ENCODE measurements around the gene EPPIN. TPM values are rescaled to one million over a fixed set of nuclear protein-coding genes. Genes with fewer than 3 reads are reported as not detected.
"Not testable (repeated sequence)": the region's sequence is repeated elsewhere in the genome, so short reads cannot be mapped to it uniquely, and the experiment has no call there.

Gene EPPIN
- total RNA-seq: not detected in 2 replicates

GRCh38 chr20:45547206-45547770 is at the start of gene EPPIN:
Gene EPPIN (minus strand): TSS chr20:45547401. CDS start chr20:45547357, 44 bp downstream.
- DNase-seq (ENCODE audit: low read depth, low spot score): no peak

DNA sequence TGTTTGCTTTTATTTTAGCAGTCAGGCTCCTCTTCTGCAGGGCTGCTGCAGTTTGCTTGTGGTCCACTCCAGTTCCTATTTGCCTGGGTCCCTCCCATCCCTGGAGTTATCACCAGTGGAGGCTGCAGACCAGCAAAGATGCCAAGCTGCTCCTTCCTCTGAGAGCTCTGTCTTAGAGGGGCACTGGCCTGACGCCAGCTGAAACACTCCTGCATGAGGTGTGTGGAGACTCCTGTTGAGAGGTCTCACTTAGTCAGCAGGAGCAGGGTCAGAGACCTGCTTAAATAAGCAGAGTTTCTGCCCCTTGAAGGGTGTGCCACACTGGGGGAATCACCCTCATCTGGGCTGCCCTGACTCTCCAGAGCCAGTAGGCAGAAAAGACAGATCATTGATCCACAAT is 48.0 kb upstream of the EPPIN start:
- DNase-seq (ENCODE audit: low read depth, low spot score): no peak

DNA sequence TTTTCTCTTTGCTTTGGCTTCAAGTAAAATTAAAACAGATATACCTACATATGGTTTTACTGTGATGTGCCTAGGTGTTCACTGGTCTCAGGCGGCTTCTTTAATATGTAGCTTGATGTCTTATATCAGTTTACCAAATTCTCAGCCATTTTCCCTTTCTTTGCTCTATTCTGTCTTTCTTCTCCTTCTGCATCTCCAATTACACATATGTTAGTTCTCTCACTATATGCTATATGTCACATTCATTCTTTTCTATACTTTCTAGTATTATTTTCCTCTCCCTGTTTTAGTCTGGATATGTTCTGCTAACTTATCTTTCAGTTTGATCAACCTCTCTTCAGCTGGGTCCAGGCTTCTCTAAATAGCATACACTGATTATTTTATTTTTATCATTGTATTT is 46.3 kb upstream of the EPPIN start:
- DNase-seq (ENCODE audit: low read depth, low spot score): no peak

DNA sequence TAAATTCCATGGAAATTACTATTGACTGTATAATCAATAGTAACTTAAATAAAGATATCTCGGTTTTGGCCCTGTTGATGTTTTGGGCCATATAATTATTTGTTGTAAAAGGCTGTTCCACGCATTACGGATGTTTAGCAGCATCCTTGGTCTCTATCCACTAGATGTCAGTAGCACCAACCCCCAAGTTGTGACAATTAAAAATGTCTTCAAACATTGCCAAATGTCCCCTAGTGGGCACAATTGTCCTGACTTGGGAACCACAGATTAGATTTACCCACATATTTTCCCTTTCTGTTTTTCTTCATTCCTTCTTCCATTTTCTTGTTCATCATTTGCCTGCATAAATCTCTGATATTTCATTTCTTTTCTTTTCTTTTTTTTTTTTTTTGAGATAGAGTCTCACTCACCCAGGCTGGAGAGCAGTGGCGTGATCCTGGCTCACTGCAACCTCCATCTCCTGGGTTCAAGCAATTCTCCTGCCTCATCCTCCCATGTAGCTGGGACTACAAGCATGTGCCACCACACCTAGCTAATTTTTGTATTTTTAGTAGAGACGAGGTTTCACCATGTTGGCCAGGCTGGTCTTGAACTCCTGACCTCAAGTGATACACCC is 45.5 kb upstream of the EPPIN start:
- DNase-seq (ENCODE audit: low read depth, low spot score): no peak

- DNase-seq (ENCODE audit: low read depth, low spot score): no peak
Measured at GRCh38 chr20:45589725-45590124, 42.5 kb upstream of the EPPIN start.

DNA sequence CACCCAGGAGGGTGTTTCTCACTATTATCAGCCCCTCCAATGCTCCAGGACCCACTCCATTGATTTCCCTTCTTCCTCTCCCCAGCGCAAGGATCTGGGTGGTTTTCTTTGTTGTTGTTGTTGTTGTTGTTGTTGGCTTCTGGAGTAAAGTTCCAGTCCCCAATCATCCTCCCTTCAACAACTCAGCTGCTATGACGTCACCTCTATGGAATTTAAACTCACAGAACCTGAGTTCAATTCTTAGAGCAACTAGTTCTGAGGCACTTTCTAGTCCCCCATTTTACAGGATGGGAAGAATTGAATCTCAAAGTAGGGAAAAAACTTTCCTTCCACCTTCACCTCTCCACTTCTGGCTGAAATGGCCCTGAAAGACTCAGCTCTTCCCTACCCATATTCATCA is 41.6 kb upstream of the EPPIN start:
- DNase-seq (ENCODE audit: low read depth, low spot score): no peak

DNA sequence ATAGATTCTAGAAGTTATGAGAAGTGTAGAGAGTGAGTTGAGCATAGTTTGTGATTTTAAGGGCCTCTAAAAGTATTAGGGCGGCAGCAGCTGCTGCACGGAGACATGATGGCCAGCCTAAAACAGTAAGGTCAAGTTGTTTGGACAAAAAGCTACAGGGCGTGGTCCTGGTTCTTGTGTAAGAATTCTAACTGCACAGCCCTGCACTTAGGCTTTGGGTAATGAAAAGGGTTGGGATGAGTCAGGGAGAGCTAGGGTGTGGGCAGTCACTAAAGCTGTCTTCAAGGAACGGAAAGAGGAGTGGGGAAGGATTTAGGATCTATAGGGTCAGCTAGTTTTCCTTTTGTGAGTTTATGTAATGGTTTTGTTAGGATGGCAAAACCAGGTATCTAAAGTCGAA is 38.8 kb upstream of the EPPIN start:
- not testable (repeated sequence) for DNase-seq (ENCODE audit: low read depth, low spot score)

DNA sequence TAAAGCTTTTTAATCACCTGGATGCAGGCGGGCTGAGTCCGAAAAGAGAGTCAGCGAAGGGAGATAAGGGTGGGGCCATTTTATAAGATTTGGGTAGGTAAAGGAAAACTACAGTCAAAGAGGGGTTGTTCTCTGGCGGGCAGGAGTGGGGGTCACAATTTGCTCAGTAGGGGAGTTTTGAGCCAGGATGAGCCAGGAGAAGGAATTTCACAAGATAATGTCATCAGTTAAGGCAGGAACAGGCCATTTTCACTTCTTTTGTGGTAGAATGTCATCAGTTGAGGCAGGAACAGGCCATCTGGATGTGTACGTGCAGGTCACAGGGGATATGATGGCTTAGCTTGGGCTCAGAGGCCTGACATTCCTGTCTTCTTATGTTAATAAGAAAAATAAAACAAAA is 37.1 kb upstream of the EPPIN start:
- not testable (repeated sequence) for DNase-seq (ENCODE audit: low read depth, low spot score)

DNA sequence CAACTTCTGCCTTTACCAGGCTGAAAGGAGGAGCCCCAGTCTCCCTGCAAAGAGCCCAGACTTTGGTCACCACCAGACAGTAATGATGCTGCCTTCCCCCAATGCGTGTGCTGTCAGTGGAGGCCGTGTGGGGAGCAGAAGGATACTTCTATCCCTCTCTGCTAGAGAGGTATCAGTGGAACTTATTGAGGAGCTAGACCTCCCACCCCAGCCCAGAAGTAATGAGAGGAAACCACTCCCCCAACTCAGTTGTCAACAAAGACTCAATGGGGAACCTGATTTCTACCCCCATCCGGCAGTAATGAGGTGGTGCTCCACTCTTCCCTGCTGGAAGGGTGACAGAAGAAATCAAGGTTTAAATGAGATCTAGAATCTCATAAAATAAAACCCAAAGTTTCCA is 36.3 kb upstream of the EPPIN start:
- no peak for DNase-seq (ENCODE audit: low read depth, low spot score)

DNA sequence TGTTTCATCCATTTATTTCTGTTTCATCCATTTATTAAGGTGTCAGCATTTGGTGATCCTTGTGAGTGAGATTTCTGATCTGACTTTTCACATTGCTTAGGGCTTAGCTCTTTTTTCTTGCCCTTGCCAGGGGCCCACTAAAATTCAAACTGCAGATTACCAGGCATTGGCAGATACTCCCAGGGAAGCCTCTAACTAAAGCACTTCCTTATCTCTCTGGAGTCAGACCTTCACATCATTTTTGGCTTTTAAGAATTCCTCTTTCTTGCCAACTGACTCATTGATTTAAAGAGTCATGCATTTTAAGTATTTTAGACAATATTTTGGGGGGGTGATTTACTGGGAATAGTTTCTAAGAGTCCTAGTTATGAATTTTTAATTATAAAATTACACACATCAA is 34.5 kb upstream of the EPPIN start:
- no peak for DNase-seq (ENCODE audit: low read depth, low spot score)

GRCh38 chr20:45579184-45579583 is 32.0 kb upstream of the EPPIN start, which contains the start of gene WFDC8:
Gene WFDC8 (minus strand): TSS chr20:45579284. CDS start chr20:45579247, 37 bp downstream.
- DNase-seq (ENCODE audit: low read depth, low spot score): no peak

DNA sequence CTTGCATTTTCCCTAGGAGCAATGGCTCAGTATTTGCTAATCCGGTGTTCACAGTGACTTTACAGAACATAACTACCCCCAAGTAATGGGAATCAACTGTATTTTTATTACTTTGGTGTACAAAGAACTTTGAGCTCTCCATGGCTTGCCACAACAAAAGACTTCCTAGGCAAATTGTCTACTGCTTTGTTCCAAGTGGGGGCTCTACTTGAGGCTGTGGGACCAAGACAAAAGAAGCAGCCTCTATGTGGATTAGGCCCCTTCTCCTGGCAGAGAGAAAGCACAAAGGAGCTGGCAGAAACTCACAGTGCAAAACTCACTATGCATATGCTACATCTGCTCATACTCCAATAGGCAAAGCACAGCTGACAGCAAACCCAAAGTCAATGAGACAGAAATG is 31.0 kb upstream of the EPPIN start:
- no peak for DNase-seq (ENCODE audit: low read depth, low spot score)

- DNase-seq (ENCODE audit: low read depth, low spot score): no peak
Measured at GRCh38 chr20:45576995-45577394, 29.8 kb upstream of the EPPIN start.

DNA sequence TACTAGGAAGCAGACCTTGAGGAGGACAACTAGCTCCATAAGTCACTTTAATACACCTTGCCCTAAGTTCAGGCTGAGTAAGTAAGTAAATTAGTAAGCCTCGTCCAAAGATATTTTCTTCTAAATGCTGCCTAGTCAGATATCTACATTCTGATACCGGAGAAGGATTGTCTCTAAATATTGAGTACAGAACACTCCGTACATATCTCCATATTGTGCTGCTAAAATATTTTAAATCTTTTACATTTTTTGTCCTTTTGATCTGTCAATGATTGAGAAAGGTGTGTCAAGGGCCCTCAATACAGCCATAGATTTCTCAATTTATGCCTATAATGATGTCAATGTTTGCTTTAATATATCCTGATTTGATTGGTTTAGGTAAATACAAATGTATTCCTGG is 28.7 kb upstream of the EPPIN start:
- DNase-seq (ENCODE audit: low read depth, low spot score): no peak

DNA sequence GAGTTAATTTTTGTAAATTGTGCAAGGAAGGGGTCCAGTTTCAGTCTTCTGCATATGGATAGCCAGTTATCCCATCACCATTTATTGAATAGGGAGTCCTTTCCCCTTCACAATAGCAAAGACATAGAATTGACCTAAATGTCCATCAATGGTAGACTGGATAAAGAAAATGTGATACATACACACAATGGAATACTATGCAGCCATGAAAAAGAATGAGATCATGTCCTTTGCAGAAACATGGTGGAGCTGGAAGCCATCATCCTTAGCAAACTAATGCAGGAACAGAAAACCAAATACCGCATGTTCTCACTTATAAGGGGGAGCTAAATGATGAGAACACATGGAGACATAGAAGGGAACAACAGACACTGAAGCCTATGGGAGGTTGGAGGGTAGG is 22.4 kb upstream of the EPPIN start:
- DNase-seq (ENCODE audit: low read depth, low spot score): not testable (repeated sequence)

DNA sequence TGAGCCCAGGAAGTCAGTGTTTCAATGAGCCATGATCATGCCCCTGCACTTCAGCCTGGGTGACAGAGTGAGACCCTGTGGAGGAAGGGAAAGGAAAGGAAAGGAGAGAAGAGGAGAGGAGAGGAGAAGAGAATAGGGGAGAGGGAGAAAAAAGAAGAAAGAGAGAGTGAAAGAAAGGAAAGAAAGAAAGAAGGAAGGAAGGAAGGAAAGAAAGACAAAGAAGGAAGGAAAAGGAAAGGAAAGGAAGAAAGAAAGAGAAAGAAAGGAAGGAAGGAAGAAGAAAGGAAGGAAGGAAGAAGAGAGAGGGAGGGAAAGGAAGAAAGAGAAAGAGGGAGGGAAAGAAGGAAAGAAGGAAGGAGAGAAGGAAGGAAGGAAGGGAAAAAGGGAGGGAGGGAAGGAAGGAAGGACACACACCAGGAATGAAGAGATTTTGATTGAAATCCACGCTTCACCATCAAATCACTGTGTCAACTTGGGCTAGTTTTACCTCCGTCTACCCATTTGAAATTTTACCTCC is 17.6 kb upstream of the EPPIN start:
- no peak for DNase-seq (ENCODE audit: low read depth, low spot score)

DNA sequence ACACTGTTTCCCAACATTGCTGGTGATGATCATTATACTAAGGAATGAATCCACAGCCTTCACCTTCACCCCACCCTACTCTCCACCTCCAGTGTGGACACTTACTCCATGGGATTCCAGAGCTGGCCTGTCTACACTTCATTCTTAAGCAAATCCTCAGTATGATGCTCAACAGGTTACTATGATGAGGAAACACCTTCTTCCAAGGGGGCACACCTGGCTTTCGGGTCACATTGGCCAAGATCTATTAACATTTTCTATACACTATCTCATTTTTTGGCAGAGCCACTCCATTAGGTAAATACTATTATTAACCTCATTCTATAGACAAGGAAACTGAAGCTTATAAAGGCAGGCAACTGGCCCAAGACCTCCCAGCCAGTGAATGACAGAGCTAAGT is 8.0 kb upstream of the EPPIN start:
- DNase-seq (ENCODE audit: low read depth, low spot score): no peak

DNA sequence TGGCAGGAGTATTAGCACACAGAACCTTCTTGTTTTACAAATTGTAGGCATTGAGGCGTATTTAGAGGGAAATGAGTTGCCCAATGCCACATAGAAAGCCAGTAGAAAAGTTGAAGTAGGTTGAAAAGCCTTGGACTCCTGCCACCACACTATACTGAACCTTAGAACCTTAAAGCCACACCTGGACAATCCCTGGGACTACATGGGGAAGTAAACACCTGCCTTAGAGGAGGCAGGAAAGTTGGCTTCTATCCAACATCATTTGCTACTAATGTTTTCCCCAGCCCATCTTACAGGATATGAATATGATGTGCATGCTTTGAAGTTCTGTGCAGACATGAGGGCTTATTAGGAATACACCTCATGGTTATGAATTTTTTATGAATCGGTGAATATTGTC is 5.3 kb upstream of the EPPIN start:
- no peak for DNase-seq (ENCODE audit: low read depth, low spot score)

GRCh38 chr20:45550765-45551164 is 3.6 kb upstream of the EPPIN start:
- no peak for DNase-seq (ENCODE audit: low read depth, low spot score)

DNA sequence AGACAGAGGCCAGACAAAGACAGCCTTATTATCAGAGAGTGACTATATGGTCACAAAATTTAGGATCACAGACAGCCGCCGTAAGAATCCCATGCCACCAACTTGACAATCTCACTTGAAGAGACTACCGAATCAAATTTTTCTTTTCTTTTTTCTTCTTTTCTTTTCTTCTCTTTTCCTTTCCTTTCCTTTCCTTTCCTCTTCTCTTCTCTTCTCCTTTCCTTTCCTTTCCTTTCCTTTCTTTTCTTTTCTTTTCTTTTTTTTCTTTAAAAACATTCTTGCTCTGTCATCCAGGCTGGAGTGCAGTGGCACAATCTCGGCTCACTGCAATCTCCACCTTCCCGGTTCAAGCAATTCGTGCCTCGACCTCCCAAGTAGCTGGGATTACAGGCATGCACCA is 1.2 kb upstream of the EPPIN start:
- DNase-seq (ENCODE audit: low read depth, low spot score): no peak

DNA sequence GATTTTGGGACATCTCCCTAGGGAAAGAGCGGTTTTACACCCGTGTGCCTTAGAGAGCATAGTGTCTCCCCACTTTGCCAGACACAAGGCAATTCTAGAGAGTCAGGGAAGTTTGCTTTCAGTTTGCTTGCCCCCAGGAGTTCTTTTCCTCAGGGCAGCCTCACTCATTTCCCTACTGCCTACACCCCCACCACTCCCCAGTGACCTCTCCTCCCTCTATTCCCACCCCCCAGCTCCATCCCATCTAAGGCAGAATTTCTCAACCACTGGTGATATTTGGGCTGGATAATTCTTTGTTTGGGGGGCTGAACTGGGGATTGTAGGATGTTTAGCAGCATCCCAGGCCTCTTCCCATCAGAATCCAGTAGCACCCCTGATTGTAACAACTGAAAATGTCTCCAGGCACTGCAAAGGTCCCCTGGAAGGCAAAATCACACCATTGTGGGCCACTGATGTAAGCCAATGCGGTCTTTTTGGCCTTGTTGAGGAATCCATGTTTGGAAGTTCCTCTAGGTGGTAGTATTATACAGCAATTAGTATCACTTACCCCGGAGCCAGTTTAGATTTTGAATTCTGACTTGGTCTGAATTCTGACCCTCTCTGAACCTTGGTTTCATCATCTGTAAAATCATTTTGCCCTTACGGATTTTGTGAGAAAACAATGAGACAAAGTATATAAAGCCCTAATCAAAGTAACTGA is 1.3 kb downstream of the EPPIN start:
- DNase-seq (ENCODE audit: low read depth, low spot score): no peak

- no peak for DNase-seq (ENCODE audit: low read depth, low spot score)
Measured at GRCh38 chr20:45545351-45545750, 1.9 kb downstream of the EPPIN start.

- no peak for DNase-seq (ENCODE audit: low read depth, low spot score)
Measured at GRCh38 chr20:45539382-45539781, 7.8 kb downstream of the EPPIN start, which contains the start of gene WFDC6. Gene WFDC6 (minus strand): TSS chr20:45539482. CDS start chr20:45539407, 75 bp downstream.
